Neuronal stem cell (in vitro differentiated cells): ENCODE measurements around the gene PXN.

Source experiments
- DNase-seq: peaks from one replicate; pipeline ENCODE4 v3.0.0-alpha.2; 2013; ENCODE audit warnings: low spot score
- H2AFZ ChIP-seq: one replicate; pipeline ENCODE4 v1.6.1; 2013; ENCODE audit warnings: mild to moderate bottlenecking, low read length, inconsistent platforms
- H2AK5ac ChIP-seq: 2 replicates; pipeline ENCODE4 v1.6.1; 2013; ENCODE audit warnings: low read depth, mild to moderate bottlenecking, inconsistent platforms, low read length, moderate library complexity, mixed read lengths
- H2BK120ac ChIP-seq: 2 replicates; pipeline ENCODE4 v1.6.1; 2013; ENCODE audit warnings: low read depth, mild to moderate bottlenecking, inconsistent platforms, low read length, moderate library complexity, mixed read lengths
- H2BK12ac ChIP-seq: one replicate; pipeline ENCODE4 v1.6.1; 2013; ENCODE audit warnings: low read length, inconsistent platforms
- H2BK15ac ChIP-seq: 2 replicates; pipeline ENCODE4 v1.6.1; 2013; ENCODE audit warnings: mild to moderate bottlenecking, low read length, inconsistent platforms, mixed read lengths
- H2BK5ac ChIP-seq: one replicate; pipeline ENCODE4 v1.6.1; 2013; ENCODE audit warnings: inconsistent platforms, mild to moderate bottlenecking, low read length, moderate library complexity
- H3K14ac ChIP-seq: one replicate; pipeline ENCODE4 v1.6.1; 2013; ENCODE audit warnings: low read length, inconsistent platforms
- H3K18ac ChIP-seq: 2 replicates; pipeline ENCODE4 v1.6.1; 2013; ENCODE audit warnings: low read length, inconsistent platforms
- H3K23ac ChIP-seq: 2 replicates; pipeline ENCODE4 v1.6.1; 2013; ENCODE audit warnings: low read depth, mild to moderate bottlenecking, mixed read lengths, low read length, inconsistent platforms; ENCODE audit not compliant: poor library complexity
- H3K27ac ChIP-seq: replicated peaks from 3 replicates; pipeline ENCODE4 v1.5.1; 2013; ENCODE audit warnings: low read length, inconsistent platforms
- H3K27me3 ChIP-seq, 3 experiments: 2 replicates each; pipeline ENCODE4 v1.6.1; 2013; ENCODE audit warnings: low read length in 3 of 3, mild to moderate bottlenecking in 2 of 3, inconsistent platforms in 1 of 3, low read depth in 1 of 3, mixed read lengths in 1 of 3, moderate library complexity in 1 of 3; ENCODE audit not compliant: control insufficient read depth in 3 of 3, insufficient read depth in 3 of 3
- H3K36me3 ChIP-seq, 2 donors: replicated peaks in 1 of 2; 2 replicates each; pipeline ENCODE4 v1.6.1; 2013; ENCODE audit warnings: low read length in 2 of 2; ENCODE audit not compliant: control insufficient read depth in 2 of 2, insufficient read depth in 2 of 2
- H3K4ac ChIP-seq: 2 replicates; pipeline ENCODE4 v1.6.1; 2013; ENCODE audit warnings: inconsistent platforms, mild to moderate bottlenecking, low read length, moderate library complexity
- H3K4me1 ChIP-seq, 2 donors: 1 replicate in 1 of 2; 2 replicates in 1 of 2; pipeline ENCODE4 v1.6.1; 2013; ENCODE audit warnings: low read length in 2 of 2, low read depth in 1 of 2; ENCODE audit not compliant: control insufficient read depth in 2 of 2, insufficient read depth in 1 of 2
- H3K4me2 ChIP-seq: one replicate; pipeline ENCODE4 v1.6.1; 2013; ENCODE audit warnings: mild to moderate bottlenecking, low read length, inconsistent platforms; ENCODE audit not compliant: insufficient read depth, poor library complexity, severe bottlenecking
- H3K4me3 ChIP-seq, 2 donors: 2 replicates each; pipeline ENCODE4 v1.5.1; 2013; ENCODE audit warnings: low read length in 2 of 2, mild to moderate bottlenecking in 2 of 2, inconsistent platforms in 1 of 2, moderate library complexity in 1 of 2
- H3K79me1 ChIP-seq: one replicate; pipeline ENCODE4 v1.6.1; 2013; ENCODE audit warnings: low read depth, mild to moderate bottlenecking, inconsistent platforms, low read length, moderate library complexity
- H3K9ac ChIP-seq: one replicate; pipeline ENCODE4 v1.6.1; 2013; ENCODE audit warnings: mild to moderate bottlenecking, low read depth, low read length, inconsistent platforms; ENCODE audit not compliant: poor library complexity
- H3K9me3 ChIP-seq, 2 donors: replicated peaks in 1 of 2; 2 replicates each; pipeline versions ENCODE3 to v1.6.1; 2013; ENCODE audit warnings: low read length in 2 of 2, mild to moderate bottlenecking in 2 of 2, inconsistent platforms in 1 of 2, low read depth in 1 of 2, mixed read lengths in 1 of 2, moderate library complexity in 1 of 2; ENCODE audit not compliant: control insufficient read depth in 2 of 2, insufficient read depth in 1 of 2
- H4K8ac ChIP-seq: one replicate; pipeline ENCODE4 v1.6.1; 2013; ENCODE audit warnings: low read depth, mild to moderate bottlenecking, inconsistent platforms, low read length, moderate library complexity
- H4K91ac ChIP-seq: one replicate; pipeline ENCODE4 v1.6.1; 2013; ENCODE audit warnings: low read length, low read depth, mild to moderate bottlenecking, inconsistent platforms; ENCODE audit not compliant: poor library complexity
- WGBS, 2 donors: extraction: QIAGEN DNeasy Blood & Tissue Kit; methylation state at CpG; one replicate each; pipeline ENCODE4 v1.1.7; 2013; ENCODE audit warnings: missing lambda C conversion rate in 2 of 2, mixed read lengths in 1 of 2; ENCODE audit not compliant: insufficient read length in 2 of 2, insufficient replicate concordance in 1 of 2; ENCODE audit errors: extremely low coverage in 2 of 2; 5-methylcytosine and 5-hydroxymethylcytosine counted together

Gene PXN

DNA sequence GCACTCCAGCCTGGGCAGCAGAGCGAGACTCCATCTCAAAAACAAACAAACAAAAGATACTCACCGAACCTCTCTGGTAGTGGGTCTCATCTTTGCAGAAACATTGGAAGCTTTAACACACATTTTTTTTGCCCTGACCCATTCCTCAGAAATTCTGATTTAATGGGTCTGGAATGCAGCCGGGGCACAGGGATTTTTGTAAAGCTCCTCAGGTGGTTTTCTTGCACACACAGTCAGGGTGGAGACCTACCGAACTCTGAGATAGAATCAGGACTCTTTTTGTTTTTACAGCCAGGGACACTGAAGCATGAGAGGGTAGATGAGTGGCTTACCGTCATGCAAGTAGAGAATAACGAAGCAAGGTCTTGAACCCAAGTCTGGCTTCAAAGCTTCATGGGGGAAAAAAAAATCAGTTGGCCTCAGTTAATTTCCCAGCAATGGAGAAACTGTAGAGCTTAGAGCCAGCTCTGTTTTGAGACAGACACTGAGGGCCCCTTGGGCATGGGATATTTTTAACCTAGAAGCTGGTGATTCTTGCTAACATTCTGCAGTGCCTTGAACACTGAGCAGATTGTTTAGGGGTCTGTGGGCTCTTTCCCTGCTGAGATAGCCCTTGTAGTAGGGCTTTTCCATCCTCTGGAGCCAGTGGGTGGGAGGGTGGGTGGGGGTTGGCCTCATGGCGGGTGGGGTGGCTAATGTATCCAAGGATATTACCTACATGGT, 21.4 kb upstream of the PXN start:
- Histone ChIP-seq H2BK5ac (no peak overlapping the region), H3K4me3 (no peak overlapping the region), H3K14ac (no peak overlapping the region), H3K18ac (no peak overlapping the region), H3K79me1 (no peaks in the 10 kb centered on the region), H2BK15ac (no peak overlapping the region), H2AFZ (no peak overlapping the region), H2BK12ac (no peak overlapping the region), H2AK5ac (no peak overlapping the region), H3K27ac (no peak overlapping the region), H3K4me2 (no peak overlapping the region), H3K9me3 (no peaks in the 10 kb centered on the region), H3K23ac (no peak overlapping the region), H4K91ac (no peak overlapping the region), H3K36me3 (no peaks in the 10 kb centered on the region), H3K4me1 (peaks cover 2 to 5% of the 10 kb centered on the region in 2 donors), H3K4ac (no peak overlapping the region), H3K9ac (no peak overlapping the region), H3K27me3 (no peaks in the 10 kb centered on the region), H4K8ac (no peak overlapping the region), H2BK120ac (no peak overlapping the region)
- no CpG with 5 or more reads among the region's 7 CpGs for WGBS, 2 donors
- DNase-seq: no peak

- Histone ChIP-seq H2AK5ac (no peak overlapping the region), H4K8ac (no peak overlapping the region), H3K36me3 (no peaks in the 10 kb centered on the region), H4K91ac (no peak overlapping the region), H3K18ac (no peak overlapping the region), H3K14ac (no peak overlapping the region), H3K4ac (no peak overlapping the region), H3K27me3 (no peaks in the 10 kb centered on the region), H3K9me3 (no peaks in the 10 kb centered on the region), H3K27ac (no peak overlapping the region), H2BK120ac (no peak overlapping the region), H2BK15ac (no peak overlapping the region), H3K9ac (no peak overlapping the region), H3K4me3 (no peak overlapping the region), H3K23ac (no peak overlapping the region), H3K4me1 (peaks cover 0 to 4% of the 10 kb centered on the region in 2 donors), H3K79me1 (no peaks in the 10 kb centered on the region), H2BK12ac (no peak overlapping the region), H2AFZ (no peak overlapping the region), H2BK5ac (no peak overlapping the region), H3K4me2 (no peak overlapping the region)
- no peak for DNase-seq
- WGBS, 2 donors: no CpG with 5 or more reads among the region's 3 CpGs
Measured at GRCh38 chr12:120284381-120284780, 18.9 kb upstream of the PXN start.

GRCh38 chr12:120283318-120283717, 17.8 kb upstream of the PXN start:
- no peak overlapping the region for H4K91ac ChIP-seq
- peaks cover 0 to 2% of the 10 kb centered on the region in 2 donors for H3K9me3 ChIP-seq
- H3K23ac ChIP-seq: no peak overlapping the region
- no peaks in the 10 kb centered on the region for H3K79me1 ChIP-seq
- H2BK15ac ChIP-seq: no peak overlapping the region
- no peak overlapping the region for H3K4ac ChIP-seq
- H3K27me3 ChIP-seq: no peaks in the 10 kb centered on the region
- no peak overlapping the region for H4K8ac ChIP-seq
- no CpG with 5 or more reads among the region's 7 CpGs for WGBS, 2 donors
- no peak overlapping the region for H2BK12ac ChIP-seq
- no peaks in the 10 kb centered on the region for H3K36me3 ChIP-seq
- no peak overlapping the region for H3K4me3 ChIP-seq
- peak overlapping the region; percentile 13 for H2AFZ ChIP-seq
- peak overlapping the region; percentile 28 for H3K18ac ChIP-seq
- H2AK5ac ChIP-seq: no peak overlapping the region
- no peak overlapping the region for H3K14ac ChIP-seq
- H3K4me2 ChIP-seq: no peak overlapping the region
- no peak for DNase-seq
- H3K27ac ChIP-seq: no peak overlapping the region
- no peak overlapping the region for H2BK120ac ChIP-seq
- H3K9ac ChIP-seq: no peak overlapping the region
- H2BK5ac ChIP-seq: no peak overlapping the region
- H3K4me1 ChIP-seq: peaks cover 0 to 4% of the 10 kb centered on the region in 2 donors

DNA sequence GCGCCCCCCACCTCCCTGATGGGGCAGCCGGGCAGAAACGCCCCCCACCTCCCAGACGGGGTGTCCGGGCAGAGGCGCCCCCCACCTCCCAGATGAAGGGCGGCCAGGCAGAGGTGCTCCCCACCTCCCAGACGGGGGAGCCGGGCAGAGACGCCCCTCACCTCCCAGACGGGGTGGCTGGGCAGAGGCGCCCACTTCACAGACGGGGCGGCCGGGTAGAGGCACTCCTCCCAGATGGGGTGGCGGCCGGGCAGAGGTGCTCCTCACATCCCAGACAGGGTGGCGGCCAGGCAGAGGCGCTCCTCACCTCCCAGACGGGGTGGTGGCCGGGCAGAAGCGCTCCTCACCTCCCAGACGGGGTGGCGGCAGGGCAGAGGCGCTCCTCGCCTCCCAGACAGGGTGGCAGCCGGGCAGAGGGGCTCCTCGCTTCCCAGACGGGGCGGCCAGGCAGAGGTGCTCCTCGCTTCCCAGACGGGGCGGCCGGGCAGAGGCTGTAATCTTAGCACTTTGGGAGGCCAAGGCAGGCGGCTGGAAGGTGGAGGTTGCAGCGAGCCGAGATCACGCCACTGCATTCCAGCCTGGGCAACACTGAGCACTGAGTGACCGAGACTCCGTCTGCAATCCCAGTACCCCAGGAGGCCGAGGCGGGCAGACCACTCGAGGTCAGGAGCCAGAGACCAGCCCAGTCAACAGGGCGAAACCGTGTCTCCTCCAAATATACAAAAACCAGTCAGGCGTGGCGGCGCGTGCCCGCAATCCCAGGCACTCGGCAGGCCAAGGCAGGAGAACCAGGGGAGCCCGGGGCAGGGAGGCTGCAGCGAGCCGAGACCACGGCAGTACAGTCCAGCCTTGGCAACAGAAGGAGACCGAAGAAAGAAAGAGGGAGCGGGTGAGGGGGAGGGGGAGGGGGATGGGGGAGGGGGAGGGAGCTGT, 12.9 kb upstream of the PXN start:
- no peak overlapping the region for H2BK5ac ChIP-seq
- no peak overlapping the region for H4K91ac ChIP-seq
- no peak overlapping the region for H3K23ac ChIP-seq
- H3K4me1 ChIP-seq: peaks cover 0 to under 1% of the 10 kb centered on the region in 2 donors
- WGBS, 2 donors: no CpG with 5 or more reads among the region's 57 CpGs
- H3K27ac ChIP-seq: no peak overlapping the region
- H2AK5ac ChIP-seq: no peak overlapping the region
- H2AFZ ChIP-seq: no peak overlapping the region
- peak overlapping the region; percentile 22 for H2BK12ac ChIP-seq
- peak overlapping the region; percentile 38 for H3K18ac ChIP-seq
- H3K14ac ChIP-seq: no peak overlapping the region
- H3K4me3 ChIP-seq: peak overlapping the region in 1 of 2 donors; percentile 64
- no peaks in the 10 kb centered on the region for H3K79me1 ChIP-seq
- no peak overlapping the region for H3K9ac ChIP-seq
- no peak overlapping the region for H2BK120ac ChIP-seq
- H3K36me3 ChIP-seq: no peaks in the 10 kb centered on the region
- H3K9me3 ChIP-seq: peaks cover 0 to 2% of the 10 kb centered on the region in 2 donors
- no peak overlapping the region for H3K4me2 ChIP-seq
- no peak for DNase-seq
- H3K27me3 ChIP-seq: no peaks in the 10 kb centered on the region
- no peak overlapping the region for H4K8ac ChIP-seq
- H2BK15ac ChIP-seq: no peak overlapping the region
- no peak overlapping the region for H3K4ac ChIP-seq
